HEK293T (cell line): ENCODE results near the gene BBS12.

Experiments
- ARNT ChIP-seq: fragments of 450-650 bp; IDR thresholded peaks from 2 replicates; pipeline ENCODE4 v1.6.1; 2017; ENCODE audit warnings: mild to moderate bottlenecking
- BHLHE40 ChIP-seq: fragments of 450-650 bp; IDR thresholded peaks from 2 replicates; pipeline ENCODE4 v1.6.1; 2016; ENCODE audit warnings: mild to moderate bottlenecking, moderate library complexity, borderline replicate concordance
- CTBP1 ChIP-seq: fragments of 450-650 bp; IDR thresholded peaks from 2 replicates; pipeline ENCODE4 v1.6.1; 2016; ENCODE audit warnings: borderline replicate concordance
- ELF4 ChIP-seq: fragments of 450-650 bp; IDR thresholded peaks from 2 replicates; pipeline ENCODE4 v1.6.1; 2017; ENCODE audit warnings: antibody characterized with exemption
- FOXM1 ChIP-seq: fragments of 450-650 bp; IDR thresholded peaks from 2 replicates; pipeline ENCODE4 v1.6.1; 2017; ENCODE audit warnings: mild to moderate bottlenecking, borderline replicate concordance
- LEF1 ChIP-seq: fragments of 450-650 bp; IDR thresholded peaks from 2 replicates; pipeline ENCODE4 v1.6.1; 2017; ENCODE audit warnings: mild to moderate bottlenecking, borderline replicate concordance
- NFRKB ChIP-seq: fragments of 450-650 bp; IDR thresholded peaks from 2 replicates; pipeline ENCODE4 v1.6.1; 2016; ENCODE audit warnings: mild to moderate bottlenecking, moderate library complexity
- PKNOX1 ChIP-seq: fragments of 450-650 bp; IDR thresholded peaks from 2 replicates; pipeline ENCODE4 v1.6.1; 2016
- SP1 ChIP-seq: fragments of 450-650 bp; IDR thresholded peaks from 2 replicates; pipeline ENCODE4 v1.6.1; 2017
- SUZ12 ChIP-seq: fragments of 450-650 bp; IDR thresholded peaks from 2 replicates; pipeline ENCODE4 v1.6.1; 2016; ENCODE audit warnings: mild to moderate bottlenecking
- TARDBP ChIP-seq: fragments of 450-650 bp; IDR thresholded peaks from 2 replicates; pipeline ENCODE4 v1.6.1; 2016

DNA sequence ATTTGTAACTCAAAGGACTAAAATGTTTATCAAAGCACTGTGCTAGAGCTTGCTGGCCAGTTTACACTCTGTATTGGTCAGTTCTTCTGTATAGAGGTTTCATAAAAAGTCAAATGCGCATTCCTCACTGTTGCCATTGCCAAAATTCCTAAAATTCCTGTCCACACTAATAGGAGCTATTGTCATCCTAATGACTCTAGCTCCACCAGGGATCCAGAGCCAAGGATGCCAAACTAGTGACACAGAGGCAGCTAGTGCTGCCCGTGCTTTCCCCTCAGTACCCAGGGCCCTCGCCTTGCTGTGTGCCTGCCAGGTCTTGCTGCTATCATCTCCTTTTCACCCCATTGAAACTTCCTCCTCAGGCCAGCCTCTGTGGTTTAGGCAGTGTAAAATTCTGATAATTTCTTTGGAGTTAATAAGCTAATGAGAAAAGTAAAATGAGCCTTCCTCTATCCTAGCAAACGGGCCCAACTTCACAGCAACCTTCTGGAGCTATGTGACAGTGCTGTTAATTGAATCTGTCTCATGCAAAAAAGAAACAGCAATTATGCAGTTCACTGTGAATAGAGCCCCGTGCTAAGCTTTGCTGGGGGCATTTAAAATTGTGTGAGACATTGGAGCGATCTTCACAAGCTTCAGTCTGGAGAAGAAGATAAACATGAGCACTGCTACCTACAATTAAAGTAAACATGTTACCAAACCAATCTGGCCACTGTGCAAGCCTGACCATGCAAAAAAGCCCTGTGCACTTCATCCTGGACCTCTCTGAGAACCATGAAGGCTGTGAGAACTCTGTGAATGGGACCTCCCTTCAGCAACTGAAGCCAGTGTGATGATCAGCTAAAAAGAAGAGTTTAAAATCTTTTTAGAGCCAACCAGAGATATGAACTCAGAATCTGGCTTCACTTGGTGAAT is 51.1 kb downstream of the BBS12 start:
- no peak for TF ChIP-seq SUZ12
- no peak for TF ChIP-seq BHLHE40
- TF ChIP-seq SP1: no peak
- TF ChIP-seq ARNT: no peak
- TF ChIP-seq NFRKB: no peak
- no peak for TF ChIP-seq LEF1
- TF ChIP-seq TARDBP: no peak
- no peak for TF ChIP-seq PKNOX1
- TF ChIP-seq CTBP1: no peak
- no peak for TF ChIP-seq ELF4
- no peak for TF ChIP-seq FOXM1
